ENCODE measurements around the gene EPHB2. TPM values are rescaled to one million over a fixed set of nuclear protein-coding genes. Genes with fewer than 3 reads are reported as not detected.

Gene EPHB2
- total RNA-seq, 1 donor from 2014 or later = 31.0 TPM

Small RNA genes within 50 kb of the gene (small RNA-seq; reads per million reads assigned to genes)
- gene MIR4253 (ENCODE audit: low replicate concordance) (not detected), gene MIR4684 (ENCODE audit: low replicate concordance) (not detected)

Other genes with a start within 250 kb of the EPHB2 start
- 1.2 TPM for gene EPHA8, start 147.3 kb upstream of the EPHB2 start, total RNA-seq
- 3.2 TPM for gene C1QA, start 74.2 kb upstream of the EPHB2 start, total RNA-seq
- gene C1QC, start 67.2 kb upstream of the EPHB2 start, total RNA-seq = 5.2 TPM
- gene C1QB, start 57.6 kb upstream of the EPHB2 start, total RNA-seq = 5.9 TPM